Caco-2 (cell line): ENCODE measurements around the gene TAOK2. TPM values are rescaled to one million over a fixed set of nuclear protein-coding genes. Genes with fewer than 3 reads are reported as not detected.
A peak's percentile ranks its signal among the peaks of the same experiment; 100 is the strongest.

Experiments used
- BruUV-seq: library from RNA; stranded (reverse); fragments of 400-500 nt; replicated peaks from 2 replicates; lab custom pipeline; 2021; lab: Mats Ljungman, UMichigan
- CTCF ChIA-PET: fragments of 300-600 bp; sonication (Branson Sonifier 250); formaldehyde crosslinking; loops from one replicate; lab custom pipeline; 2022; ENCODE audit warnings: antibody characterized with exemption; lab: Charles Lee
- POLR2A ChIA-PET: fragments of 300-600 bp; sonication (Branson Sonifier 250); formaldehyde crosslinking; loops from one replicate; lab custom pipeline; 2022; ENCODE audit warnings: antibody characterized with exemption; lab: Charles Lee
- DNase-seq, 2 experiments: peaks; one replicate each; pipeline versions ENCODE4 v3.0.0 to v3.0.0-alpha.2; 2020 to 2022
- H3K27me3 ChIP-seq: replicated peaks from 2 replicates; pipeline ENCODE4 v1.6.0; 2011; ENCODE audit warnings: low read length; ENCODE audit not compliant: control insufficient read depth, insufficient read depth
- H3K36me3 ChIP-seq: 2 replicates; pipeline ENCODE4 v1.5.1; 2011; ENCODE audit warnings: low read length; ENCODE audit not compliant: control insufficient read depth, insufficient read depth
- H3K4me1 ChIP-seq: fragments of 250-450 bp; sonication (Bioruptor Pico); 2 replicates; pipeline ENCODE4 v1.5.1; 2020; ENCODE audit warnings: mild to moderate bottlenecking
- H3K4me3 ChIP-seq: 2 replicates; pipeline ENCODE4 v1.5.1; 2011; ENCODE audit warnings: low read depth, mild to moderate bottlenecking, control low read depth, low read length
- H3K9me3 ChIP-seq: fragments of 250-450 bp; sonication (Bioruptor Pico); 2 replicates; pipeline ENCODE4 v1.5.1; 2020; ENCODE audit warnings: mild to moderate bottlenecking, moderate library complexity
- H3K27ac Mint-ChIP-seq: one replicate; pipeline ENCODE4 v1.8.0; 2022; ENCODE audit warnings: mixed read lengths; ENCODE audit not compliant: unreplicated experiment
- H3K27me3 Mint-ChIP-seq: one replicate; pipeline ENCODE4 v1.8.0; 2022; ENCODE audit warnings: mixed read lengths; ENCODE audit not compliant: insufficient read depth, unreplicated experiment
- H3K36me3 Mint-ChIP-seq: one replicate; pipeline ENCODE4 v1.8.0; 2022; ENCODE audit warnings: mild to moderate bottlenecking, mixed read lengths; ENCODE audit not compliant: insufficient read depth, unreplicated experiment
- H3K4me1 Mint-ChIP-seq: one replicate; pipeline ENCODE4 v1.8.0; 2022; ENCODE audit warnings: low read depth, mixed read lengths; ENCODE audit not compliant: unreplicated experiment
- H3K4me3 Mint-ChIP-seq: one replicate; pipeline ENCODE4 v1.8.0; 2022; ENCODE audit warnings: mild to moderate bottlenecking, moderate library complexity, mixed read lengths; ENCODE audit not compliant: unreplicated experiment
- H3K9me3 Mint-ChIP-seq: one replicate; pipeline ENCODE4 v1.8.0; 2022; ENCODE audit warnings: mixed read lengths; ENCODE audit not compliant: unreplicated experiment
- intact Hi-C: fragments of 100-400 bp; cut with micrococcal nuclease; formaldehyde crosslinking; loops from one replicate; pipeline ENCODE4 v1.10.0; 2022; ENCODE audit not compliant: unreplicated experiment
- total RNA-seq: library from RNA; stranded (reverse); gene quantifications from 2 replicates; pipeline ENCODE4 v1.2.3, GENCODE V29; 2022
- TF ChIP-seq, protein P1 (sequence below), 2 experiments: fragments of 200-600 bp in 1 of 2; IDR thresholded peaks; 1 replicate in 1 of 2; 2 replicates in 1 of 2; pipeline versions ENCODE4 v1.5.1 to v1.8.0; 2011 to 2022; ENCODE audit warnings: antibody characterized with exemption in 1 of 2, control low read depth in 1 of 2, inconsistent platforms in 1 of 2, low read depth in 1 of 2, low read length in 1 of 2, mild to moderate bottlenecking in 1 of 2, moderate library complexity in 1 of 2; ENCODE audit not compliant: insufficient read depth in 1 of 2, severe bottlenecking in 1 of 2, unreplicated experiment in 1 of 2

The TAOK2 gene
- total RNA-seq, 1 experiment from 2014 or later = 47.1 TPM

GRCh38 chr16:29961127-29961478 lies 12.6 kb upstream of the TAOK2 start:
- Mint-ChIP-seq H3K36me3 (peaks cover 5% of the 10 kb centered on the region), H3K4me3 (peak overlapping the region; percentile 79), H3K9me3 (no peaks in the 10 kb centered on the region), H3K27me3 (no peaks in the 10 kb centered on the region), H3K4me1 (peaks cover 8% of the 10 kb centered on the region), H3K27ac (peak overlapping the region; percentile 79)
- ChIA-PET POLR2A (interaction anchor here (0.8 to 1.6 kb wide), 2 partner anchors 12 to 62 kb away, joined by 3 to 9 read pairs; partner anchors contain the start of genes SEZ6L2 and TAOK2), CTCF (interaction anchor here (1.2 to 1.6 kb wide), 4 partner anchors 12 to 98 kb away, joined by 4 to 9 read pairs (median 6); partner anchors contain the start of genes CDIPT, KCTD13 and TAOK2)
- H3K4me1 ChIP-seq = no peaks in the 10 kb centered on the region
- H3K9me3 ChIP-seq = no peaks in the 10 kb centered on the region
- TF ChIP-seq, protein P1, sequence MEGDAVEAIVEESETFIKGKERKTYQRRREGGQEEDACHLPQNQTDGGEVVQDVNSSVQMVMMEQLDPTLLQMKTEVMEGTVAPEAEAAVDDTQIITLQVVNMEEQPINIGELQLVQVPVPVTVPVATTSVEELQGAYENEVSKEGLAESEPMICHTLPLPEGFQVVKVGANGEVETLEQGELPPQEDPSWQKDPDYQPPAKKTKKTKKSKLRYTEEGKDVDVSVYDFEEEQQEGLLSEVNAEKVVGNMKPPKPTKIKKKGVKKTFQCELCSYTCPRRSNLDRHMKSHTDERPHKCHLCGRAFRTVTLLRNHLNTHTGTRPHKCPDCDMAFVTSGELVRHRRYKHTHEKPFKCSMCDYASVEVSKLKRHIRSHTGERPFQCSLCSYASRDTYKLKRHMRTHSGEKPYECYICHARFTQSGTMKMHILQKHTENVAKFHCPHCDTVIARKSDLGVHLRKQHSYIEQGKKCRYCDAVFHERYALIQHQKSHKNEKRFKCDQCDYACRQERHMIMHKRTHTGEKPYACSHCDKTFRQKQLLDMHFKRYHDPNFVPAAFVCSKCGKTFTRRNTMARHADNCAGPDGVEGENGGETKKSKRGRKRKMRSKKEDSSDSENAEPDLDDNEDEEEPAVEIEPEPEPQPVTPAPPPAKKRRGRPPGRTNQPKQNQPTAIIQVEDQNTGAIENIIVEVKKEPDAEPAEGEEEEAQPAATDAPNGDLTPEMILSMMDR (IDR thresholded peaks at IDR 0.05; ENCODE audit: insufficient read depth in 1 of 2, low read depth in 1 of 2, low read length in 1 of 2, severe bottlenecking in 1 of 2, unreplicated experiment in 1 of 2) = no peak
- H3K36me3 ChIP-seq = no peaks in the 10 kb centered on the region
- no peak for DNase-seq
- peak overlapping the region; percentile 47 for H3K4me3 ChIP-seq
- TSS peak; percentile 93 for BruUV-seq
- no peaks in the 10 kb centered on the region for H3K27me3 ChIP-seq
- intact Hi-C loops = loop anchor here (1.0 kb wide), 1 partner anchor 18 kb away; no protein-coding TSS in a partner anchor

DNA sequence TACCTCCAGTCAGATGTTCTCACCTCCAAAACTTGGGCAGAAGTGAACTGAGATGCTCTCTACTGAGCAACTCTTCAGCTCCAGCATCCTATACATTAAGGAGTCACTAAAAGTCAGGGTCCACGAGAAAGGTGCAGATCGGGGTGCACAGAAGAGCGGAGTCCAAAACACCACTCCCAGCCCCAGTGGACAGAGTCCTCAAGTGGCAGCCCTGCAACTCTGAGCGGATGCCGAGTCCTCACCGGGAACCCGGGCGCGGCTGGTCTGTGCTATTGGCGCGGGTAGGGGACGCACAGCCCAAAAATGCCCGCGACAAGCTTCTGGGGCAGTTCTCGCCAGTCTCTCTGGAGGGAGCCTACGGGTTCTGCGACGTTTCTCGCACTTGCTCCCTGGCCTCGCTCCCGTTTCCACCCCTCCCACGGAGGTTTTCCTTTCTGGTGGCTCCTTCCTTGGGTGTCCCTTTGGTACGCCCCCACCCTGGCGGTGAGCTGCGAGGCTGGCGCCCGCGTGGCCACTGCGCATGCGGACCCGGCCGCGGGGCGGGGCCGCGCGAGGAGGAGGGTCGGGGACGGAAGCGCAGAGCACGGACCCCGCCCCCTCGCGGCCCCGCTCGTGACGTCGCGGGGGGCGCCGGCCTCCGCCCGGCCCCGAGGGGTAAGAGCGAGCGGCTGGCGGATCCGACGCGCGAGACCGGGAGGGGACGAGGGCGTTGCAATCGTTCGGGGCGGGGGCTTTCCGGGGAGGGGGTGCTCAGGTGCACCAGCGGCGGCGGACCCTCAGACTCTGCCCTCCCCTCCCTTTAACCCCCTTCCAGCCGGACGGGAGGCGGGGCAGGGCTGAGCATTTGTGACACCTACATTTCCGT lies 12.0 kb upstream of the TAOK2 start, which contains the start of gene TMEM219:
Gene TMEM219 (plus strand): TSS at position 601 of the 865 bp plus-strand sequence. CDS start 1,065 bp downstream, outside the sequence.
- Mint-ChIP-seq H3K4me3 (peak within 1 kb of the TSS; percentile 79), H3K27ac (peak within 1 kb of the TSS; percentile 79), H3K27me3 (no peaks in the 10 kb centered on the region), H3K4me1 (peaks cover 8% of the 10 kb centered on the region), H3K9me3 (no peaks in the 10 kb centered on the region), H3K36me3 (peaks cover 5% of the 10 kb centered on the region)
- Histone ChIP-seq H3K4me1 (no peaks in the 10 kb centered on the region), H3K27me3 (no peaks in the 10 kb centered on the region), H3K9me3 (no peaks in the 10 kb centered on the region), H3K4me3 (peak within 1 kb of the TSS; percentile 78), H3K36me3 (no peaks in the 10 kb centered on the region)
- intact Hi-C loops = loop anchor here (1.0 to 2.0 kb wide), 3 partner anchors 18 to 35 kb away; partner anchors contain the start of genes HIRIP3 and KCTD13
- CTCF ChIA-PET = interaction anchor here (0.6 to 1.6 kb wide), 9 partner anchors 12 to 154 kb away, joined by 3 to 9 read pairs (median 4); partner anchors contain the start of genes CDIPT, KCTD13, SEZ6L2 and TAOK2
- POLR2A ChIA-PET = interaction anchor here (0.5 to 1.6 kb wide), 8 partner anchors 10 to 689 kb away, joined by 3 to 18 read pairs (median 4); partner anchors contain the start of genes KCTD13, SEZ6L2 and TAOK2
- TF ChIP-seq, protein P1 (IDR thresholded peaks at IDR 0.05; ENCODE audit: insufficient read depth in 1 of 2, low read depth in 1 of 2, low read length in 1 of 2, severe bottlenecking in 1 of 2, unreplicated experiment in 1 of 2) = peak in 1 of 2 experiments; percentile 48
- no TSS peak for BruUV-seq
- DNase-seq = peak; percentile 89 to 96
